Left ventricle myocardium inferior (tissue), 1 donor: ENCODE results near the gene FGFBP2. TPM values are rescaled to one million over a fixed set of nuclear protein-coding genes. Genes with fewer than 3 reads are reported as not detected.
"Not testable (repeated sequence)": the region's sequence is repeated elsewhere in the genome, so short reads cannot be mapped to it uniquely, and the experiment has no call there.

Source experiments
- DNase-seq: peaks from one replicate; pipeline ENCODE4 v3.0.0-alpha.2; 2020
- H3K27ac ChIP-seq: fragments of 200-600 bp; replicated peaks from 2 replicates; pipeline ENCODE4 v1.8.0; 2021
- H3K27me3 ChIP-seq: fragments of 200-600 bp; 2 replicates; pipeline ENCODE4 v1.8.0; 2021; ENCODE audit warnings: low read depth
- H3K36me3 ChIP-seq: fragments of 200-600 bp; 2 replicates; pipeline ENCODE4 v1.8.0; 2021
- H3K4me1 ChIP-seq: fragments of 200-600 bp; 2 replicates; pipeline ENCODE4 v1.8.0; 2021
- H3K4me3 ChIP-seq: fragments of 200-600 bp; 2 replicates; pipeline ENCODE4 v1.8.0; 2021; ENCODE audit warnings: mild to moderate bottlenecking, moderate library complexity
- H3K9me3 ChIP-seq: fragments of 200-600 bp; replicated peaks from 2 replicates; pipeline ENCODE4 v1.8.0; 2021
- CTCF ChIP-seq: fragments of 200-600 bp; IDR thresholded peaks from 2 replicates; pipeline ENCODE4 v1.8.0; 2021; ENCODE audit warnings: antibody characterized with exemption, mild to moderate bottlenecking, borderline replicate concordance
- intact Hi-C: fragments of 100-400 bp; cut with micrococcal nuclease; formaldehyde crosslinking; loops from one replicate; pipeline ENCODE4 v1.11.0; 2022
- total RNA-seq: library from RNA; stranded (reverse); fragmentation: NEBNext Ultra II Directional; extraction: Animal tissue kit (Norgen Biotek cat#: 25700); gene quantifications from one replicate; pipeline ENCODE4 v1.2.1, GENCODE V29; 2021
- donor health status: DM: no; HTN: yes; CAD: no; lungs with severe emphysema.

Gene FGFBP2
- total RNA-seq, 1 donor from 2014 or later: 1.2 TPM

- Histone ChIP-seq H3K27me3 (peaks cover 70% of the 10 kb centered on the region), H3K4me3 (no peak overlapping the region), H3K27ac (no peak overlapping the region), H3K36me3 (no peaks in the 10 kb centered on the region), H3K4me1 (no peaks in the 10 kb centered on the region), H3K9me3 (no peaks in the 10 kb centered on the region)
- intact Hi-C loops: no loop called here
- no peak for TF ChIP-seq CTCF
- no peak for DNase-seq
Measured at GRCh38 chr4:15920723-15921591, 42.0 kb downstream of the FGFBP2 start.

- TF ChIP-seq CTCF: no peak
- Histone ChIP-seq H3K36me3 (no peaks in the 10 kb centered on the region), H3K27me3 (peaks cover 60% of the 10 kb centered on the region), H3K27ac (no peak overlapping the region), H3K9me3 (no peaks in the 10 kb centered on the region), H3K4me3 (no peak overlapping the region), H3K4me1 (no peaks in the 10 kb centered on the region)
- DNase-seq: no peak
- intact Hi-C loops: no loop called here
Measured at GRCh38 chr4:15918484-15919129, 44.4 kb downstream of the FGFBP2 start.

- Histone ChIP-seq H3K4me3 (no peak overlapping the region), H3K36me3 (no peaks in the 10 kb centered on the region), H3K27me3 (peaks cover 65% of the 10 kb centered on the region), H3K27ac (no peak overlapping the region), H3K9me3 (no peaks in the 10 kb centered on the region), H3K4me1 (no peaks in the 10 kb centered on the region)
- TF ChIP-seq CTCF: no peak
- no peak for DNase-seq
- intact Hi-C loops: no loop called here
Measured at GRCh38 chr4:15917297-15917696, 45.7 kb downstream of the FGFBP2 start.

GRCh38 chr4:15916358-15916757 lies 46.6 kb downstream of the FGFBP2 start:
- H3K9me3 ChIP-seq, H3K36me3 ChIP-seq, H3K27ac ChIP-seq, DNase-seq, H3K4me1 ChIP-seq, intact Hi-C loops, H3K4me3 ChIP-seq: not testable (repeated sequence)
- H3K27me3 ChIP-seq: peaks cover 71% of the 10 kb centered on the region

- Histone ChIP-seq H3K36me3 (no peaks in the 10 kb centered on the region), H3K9me3 (no peaks in the 10 kb centered on the region), H3K27ac (no peak overlapping the region), H3K4me3 (no peak overlapping the region), H3K27me3 (peaks cover 70% of the 10 kb centered on the region), H3K4me1 (no peaks in the 10 kb centered on the region)
- intact Hi-C loops: no loop called here
- no peak for TF ChIP-seq CTCF
- no peak for DNase-seq
Measured at GRCh38 chr4:15914736-15915135, 48.2 kb downstream of the FGFBP2 start.

- intact Hi-C loops: no loop called here
- no peaks in the 10 kb centered on the region for H3K4me1 ChIP-seq
- TF ChIP-seq CTCF: no peak
- no peaks in the 10 kb centered on the region for H3K36me3 ChIP-seq
- DNase-seq: no peak
- peaks cover 68% of the 10 kb centered on the region for H3K27me3 ChIP-seq
- H3K9me3 ChIP-seq: no peaks in the 10 kb centered on the region
- no peak overlapping the region for H3K27ac ChIP-seq
- H3K4me3 ChIP-seq: no peak overlapping the region
Measured at GRCh38 chr4:15914291-15914690, 48.7 kb downstream of the FGFBP2 start.
